GM21381 (cell line): Measurements from ENCODE around the gene EIF4A2.
"Not testable (repeated sequence)": the region's sequence is repeated elsewhere in the genome, so short reads cannot be mapped to it uniquely, and the experiment has no call there.

ENCODE experiments used
- ATAC-seq: cut with Tn5 transposase; IDR thresholded peaks from one replicate; pipeline ENCODE4 v1.9.1; 2021; ENCODE audit warnings: mild to moderate bottlenecking, moderate library complexity; ENCODE audit not compliant: unreplicated experiment

Gene EIF4A2

GRCh38 chr3:186784820-186785494 is 1.6 kb downstream of the EIF4A2 start:
- no peak for ATAC-seq

- ATAC-seq, result no peak
These were observed 2.2 kb downstream of the EIF4A2 start for GRCh38 chr3:186785495-186786018.

- ATAC-seq, result no peak
These were observed 3.5 kb downstream of the EIF4A2 start for GRCh38 chr3:186786922-186787321.

- ATAC-seq, result no peak
These were observed 4.5 kb downstream of the EIF4A2 start for GRCh38 chr3:186787642-186788481.

- no peak for ATAC-seq
These were observed 5.3 kb downstream of the EIF4A2 start for GRCh38 chr3:186788482-186789370.

GRCh38 chr3:186789554-186790260 is 6.3 kb downstream of the EIF4A2 start:
- ATAC-seq, result no peak

GRCh38 chr3:186790261-186790981 is 7.0 kb downstream of the EIF4A2 start:
- no peak for ATAC-seq

GRCh38 chr3:186798239-186798874 is 15.0 kb downstream of the EIF4A2 start:
- no peak for ATAC-seq

- ATAC-seq, result no peak
These were observed 16.9 kb downstream of the EIF4A2 start for GRCh38 chr3:186800285-186800684.

GRCh38 chr3:186802701-186803100 is 19.3 kb downstream of the EIF4A2 start:
- no peak for ATAC-seq

GRCh38 chr3:186803447-186803846 is 20.1 kb downstream of the EIF4A2 start:
- not testable (repeated sequence) for ATAC-seq

- peak; percentile 91 for ATAC-seq
These were observed 23.0 kb downstream of the EIF4A2 start, which contains the start of gene RFC4 for GRCh38 chr3:186806089-186807055. RFC4 (minus strand) TSS chr3:186806482; CDS start chr3:186804713, 1,769 bp downstream.

- ATAC-seq, result no peak
These were observed 23.9 kb downstream of the EIF4A2 start for GRCh38 chr3:186807231-186807630.

- no peak for ATAC-seq
These were observed 27.1 kb downstream of the EIF4A2 start for GRCh38 chr3:186810336-186810996.

GRCh38 chr3:186811313-186811712 is 27.9 kb downstream of the EIF4A2 start:
- not testable (repeated sequence) for ATAC-seq

- no peak for ATAC-seq
These were observed 30.7 kb downstream of the EIF4A2 start for GRCh38 chr3:186814100-186814499.

- ATAC-seq, result no peak
These were observed 32.1 kb downstream of the EIF4A2 start for GRCh38 chr3:186815435-186815834.
